Natural killer cell (primary cell): Measurements from ENCODE around the gene DPP7. TPM values are rescaled to one million over a fixed set of nuclear protein-coding genes. Genes with fewer than 3 reads are reported as not detected.
"Not testable (repeated sequence)": the region's sequence is repeated elsewhere in the genome, so short reads cannot be mapped to it uniquely, and the experiment has no call there.

Experiments used
- ATAC-seq, 3 donors: fragments of 150-1000 bp in 2 of 3; fragments of 200-7000 bp in 1 of 3; cut with Tn5 transposase; 1 replicate in 1 of 3; 2 replicates in 2 of 3; pipeline ENCODE4 v1.10.0; 2021; ENCODE audit warnings: mild to moderate bottlenecking in 2 of 3, moderate library complexity in 2 of 3
- DNase-seq, 2 donors: peaks; one replicate each; pipeline versions ENCODE4 v3.0.0 to v3.0.0-alpha.2; 2013 to 2021; ENCODE audit warnings: mixed read lengths in 1 of 2
- H3K27ac ChIP-seq: one replicate; pipeline ENCODE4 v1.5.1; 2013; ENCODE audit warnings: mild to moderate bottlenecking, low read length
- H3K27me3 ChIP-seq: one replicate; pipeline ENCODE4 v1.6.1; 2013; ENCODE audit warnings: low read length; ENCODE audit not compliant: control insufficient read depth, insufficient read depth
- H3K36me3 ChIP-seq: one replicate; pipeline ENCODE4 v1.6.1; 2013; ENCODE audit warnings: low read length; ENCODE audit not compliant: control insufficient read depth, insufficient read depth
- H3K4me1 ChIP-seq: one replicate; pipeline ENCODE4 v1.6.1; 2013; ENCODE audit warnings: low read length; ENCODE audit not compliant: control insufficient read depth, insufficient read depth
- H3K4me3 ChIP-seq: one replicate; pipeline ENCODE4 v1.5.1; 2013; ENCODE audit warnings: low read length
- H3K9me3 ChIP-seq: one replicate; pipeline ENCODE4 v1.6.1; 2013; ENCODE audit warnings: low read length; ENCODE audit not compliant: control insufficient read depth, insufficient read depth
- H3K27ac Mint-ChIP-seq, 2 donors: one replicate each; pipeline ENCODE4 v1.8.0; 2022; ENCODE audit warnings: mild to moderate bottlenecking in 2 of 2, mixed read lengths in 2 of 2, moderate library complexity in 1 of 2
- H3K27me3 Mint-ChIP-seq, 2 donors: one replicate each; pipeline ENCODE4 v1.8.0; 2022; ENCODE audit warnings: low read depth in 2 of 2, mixed read lengths in 2 of 2
- H3K36me3 Mint-ChIP-seq: one replicate; pipeline ENCODE4 v1.8.0; 2022; ENCODE audit warnings: mixed read lengths
- H3K4me1 Mint-ChIP-seq, 2 donors: one replicate each; pipeline ENCODE4 v1.8.0; 2022; ENCODE audit warnings: mixed read lengths in 2 of 2
- H3K4me3 Mint-ChIP-seq: one replicate; pipeline ENCODE4 v1.8.0; 2022; ENCODE audit warnings: mild to moderate bottlenecking, moderate library complexity, mixed read lengths
- H3K9me3 Mint-ChIP-seq, 2 donors: one replicate each; pipeline ENCODE4 v1.8.0; 2022; ENCODE audit warnings: mixed read lengths in 2 of 2
- CTCF ChIP-seq: fragments of 200-600 bp; IDR thresholded peaks from one replicate; pipeline ENCODE4 v1.8.0; 2022; ENCODE audit warnings: antibody characterized with exemption
- WGBS: methylation state at CpG from one replicate; pipeline ENCODE4 v1.1.7; 2013; ENCODE audit warnings: missing lambda C conversion rate; ENCODE audit not compliant: insufficient coverage; 5-methylcytosine and 5-hydroxymethylcytosine counted together
- intact Hi-C: fragments of 100-400 bp; cut with micrococcal nuclease; formaldehyde crosslinking; loops from one replicate; pipeline ENCODE4 v1.14.2; 2022
- total RNA-seq, 4 donors: library from RNA; stranded (reverse); fragments of 120-200 nt in 1 of 4; gene quantifications; one replicate each; pipeline versions ENCODE4 v1.2.3 to v1.2.4, GENCODE V29; 2013 to 2022

Gene DPP7
- total RNA-seq, 3 donors from 2014 or later (not counting 1 experiment from before 2014, with no cell fraction given) = 233 to 264 (median 251) TPM

GRCh38 chr9:137136881-137137607 lies 22.5 kb upstream of the DPP7 start:
- intact Hi-C loops = no loop called here
- H3K27ac ChIP-seq = no peak overlapping the region
- Mint-ChIP-seq H3K4me3 (no peak overlapping the region), H3K9me3 (no peaks in the 10 kb centered on the region), H3K27ac (no peak overlapping the region), H3K4me1 (peaks cover 0 to 6% of the 10 kb centered on the region in 2 donors), H3K36me3 (no peaks in the 10 kb centered on the region), H3K27me3 (peaks cover 22 to 32% of the 10 kb centered on the region in 2 donors)
- TF ChIP-seq CTCF = no peak
- H3K27me3 ChIP-seq = peaks cover 28% of the 10 kb centered on the region
- DNase-seq (no peak), ATAC-seq (no peak)
- no peak overlapping the region for H3K4me3 ChIP-seq
- no peaks in the 10 kb centered on the region for H3K9me3 ChIP-seq
- peaks cover 4% of the 10 kb centered on the region for H3K4me1 ChIP-seq
- H3K36me3 ChIP-seq = no peaks in the 10 kb centered on the region
- WGBS = 79% methylated on average over 22 of the region's 23 CpGs

- Histone ChIP-seq H3K4me3 (no peak overlapping the region), H3K9me3 (no peaks in the 10 kb centered on the region), H3K4me1 (peaks cover 4% of the 10 kb centered on the region), H3K36me3 (no peaks in the 10 kb centered on the region), H3K27me3 (peaks cover 28% of the 10 kb centered on the region), H3K27ac (no peak overlapping the region)
- 42% methylated on average over 27 of the region's 27 CpGs for WGBS
- peaks cover 22 to 28% of the 10 kb centered on the region in 2 donors for H3K27me3 Mint-ChIP-seq
- H3K9me3 Mint-ChIP-seq = no peaks in the 10 kb centered on the region
- H3K36me3 Mint-ChIP-seq = no peaks in the 10 kb centered on the region
- no peak for TF ChIP-seq CTCF
- no peak for DNase-seq
- no peak overlapping the region for H3K27ac Mint-ChIP-seq
- H3K4me3 Mint-ChIP-seq = no peak overlapping the region
- no peak for ATAC-seq
- peaks cover 0 to 6% of the 10 kb centered on the region in 2 donors for H3K4me1 Mint-ChIP-seq
- intact Hi-C loops = no loop called here
These were observed 21.8 kb upstream of the DPP7 start for GRCh38 chr9:137136261-137136880.

- H3K9me3 ChIP-seq = not testable (repeated sequence)
These were observed 20.6 kb upstream of the DPP7 start for GRCh38 chr9:137135154-137135553.

DNA sequence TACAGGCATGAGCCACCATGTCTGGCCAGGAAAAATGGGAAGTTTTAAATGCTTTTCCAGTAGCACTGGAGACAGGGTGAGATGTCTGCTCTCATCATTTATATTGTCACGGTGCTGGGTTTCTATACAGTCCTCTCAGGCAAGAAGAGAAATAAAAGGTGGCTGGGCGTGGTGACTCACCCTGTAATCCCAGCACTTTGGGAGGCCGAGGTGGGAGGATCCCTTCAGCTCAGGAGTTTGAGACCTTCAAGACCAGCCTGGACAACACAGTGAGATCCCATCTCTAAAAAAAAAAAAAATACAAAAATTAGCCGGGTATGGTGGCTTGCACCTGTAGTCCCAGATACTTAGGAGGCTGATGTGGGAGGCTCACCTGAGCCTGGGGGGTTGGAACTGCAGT lies 19.7 kb upstream of the DPP7 start:
- Histone ChIP-seq H3K9me3 (peaks cover 3% of the 10 kb centered on the region), H3K27ac (no peak overlapping the region), H3K4me1 (peaks cover 10% of the 10 kb centered on the region), H3K36me3 (no peaks in the 10 kb centered on the region), H3K4me3 (no peak overlapping the region), H3K27me3 (peaks cover 18% of the 10 kb centered on the region)
- ATAC-seq = no peak
- peaks cover 0 to 6% of the 10 kb centered on the region in 2 donors for H3K4me1 Mint-ChIP-seq
- no peaks in the 10 kb centered on the region for H3K9me3 Mint-ChIP-seq
- 81% methylated on average over 4 of the region's 4 CpGs for WGBS
- peaks cover 14 to 18% of the 10 kb centered on the region in 2 donors for H3K27me3 Mint-ChIP-seq
- intact Hi-C loops = no loop called here
- no peak for DNase-seq
- no peak for TF ChIP-seq CTCF
- no peak overlapping the region for H3K4me3 Mint-ChIP-seq
- H3K36me3 Mint-ChIP-seq = no peaks in the 10 kb centered on the region
- no peak overlapping the region for H3K27ac Mint-ChIP-seq

More at GRCh38 chr9:137135154-137135553, 20.6 kb upstream of the DPP7 start:
- peaks cover 16 to 24% of the 10 kb centered on the region in 2 donors for H3K27me3 Mint-ChIP-seq
- 82% methylated on average over 8 of the region's 9 CpGs for WGBS
- H3K4me1 ChIP-seq, H3K27ac ChIP-seq, H3K36me3 ChIP-seq, H3K4me1 Mint-ChIP-seq, H3K4me3 Mint-ChIP-seq, H3K4me3 ChIP-seq, H3K9me3 Mint-ChIP-seq, H3K36me3 Mint-ChIP-seq, intact Hi-C loops, H3K27ac Mint-ChIP-seq, DNase-seq, ATAC-seq: not testable (repeated sequence)
- peaks cover 25% of the 10 kb centered on the region for H3K27me3 ChIP-seq
